MM.1S (cell line): Measurements from ENCODE around the gene LETM1.

Source experiments
- DNase-seq: peaks from one replicate; pipeline ENCODE4 v3.0.0-alpha.2; 2015
- H2AFZ ChIP-seq: fragments of 300-600 bp; sonication (generic); 2 replicates; pipeline ENCODE4 v1.6.0; 2016; ENCODE audit warnings: antibody characterized with exemption, low read length
- H3F3A ChIP-seq: fragments of 300-600 bp; sonication (generic); 2 replicates; pipeline ENCODE4 v1.6.1; 2016; ENCODE audit warnings: mild to moderate bottlenecking, antibody characterized with exemption, low read length, moderate library complexity, mixed read lengths; ENCODE audit not compliant: insufficient read depth
- H3K27ac ChIP-seq: fragments of 300-600 bp; sonication (generic); 2 replicates; pipeline ENCODE4 v1.5.1; 2016; ENCODE audit warnings: mild to moderate bottlenecking, low read length
- H3K27me3 ChIP-seq: fragments of 300-600 bp; sonication (generic); replicated peaks from 2 replicates; pipeline ENCODE4 v1.6.0; 2016; ENCODE audit warnings: low read length; ENCODE audit not compliant: insufficient read depth
- H3K36me3 ChIP-seq: fragments of 300-600 bp; sonication (generic); replicated peaks from 2 replicates; pipeline ENCODE4 v1.6.1; 2016; ENCODE audit warnings: mild to moderate bottlenecking, low read length, mixed read lengths; ENCODE audit not compliant: insufficient read depth
- H3K4me1 ChIP-seq: fragments of 300-600 bp; sonication (generic); 2 replicates; pipeline ENCODE4 v1.6.1; 2016; ENCODE audit warnings: low read length, mixed read lengths
- H3K4me2 ChIP-seq: fragments of 300-600 bp; sonication (generic); 2 replicates; pipeline ENCODE4 v1.6.0; 2016; ENCODE audit warnings: low read depth, low read length
- H3K4me3 ChIP-seq: fragments of 300-600 bp; sonication (generic); 2 replicates; pipeline ENCODE4 v1.5.1; 2016; ENCODE audit warnings: low read length, mixed read lengths
- H3K79me2 ChIP-seq: fragments of 300-600 bp; sonication (generic); 2 replicates; pipeline ENCODE4 v1.6.1; 2016; ENCODE audit warnings: mixed run types, low read length, mixed read lengths
- H3K9ac ChIP-seq: fragments of 300-600 bp; sonication (generic); 2 replicates; pipeline ENCODE4 v1.6.1; 2016; ENCODE audit warnings: low read length, mixed read lengths
- H3K9me2 ChIP-seq: fragments of 300-600 bp; sonication (generic); replicated peaks from 2 replicates; pipeline ENCODE4 v1.6.1; 2016; ENCODE audit warnings: mild to moderate bottlenecking, low read length, mixed read lengths; ENCODE audit not compliant: insufficient read depth
- H3K9me3 ChIP-seq: fragments of 300-600 bp; sonication (generic); replicated peaks from 2 replicates; pipeline ENCODE4 v1.6.1; 2016; ENCODE audit warnings: mild to moderate bottlenecking, low read length, mixed read lengths; ENCODE audit not compliant: insufficient read depth
- H4K20me1 ChIP-seq: fragments of 300-600 bp; sonication (generic); 2 replicates; pipeline ENCODE4 v1.6.1; 2016; ENCODE audit warnings: mild to moderate bottlenecking, low read length, moderate library complexity, mixed read lengths; ENCODE audit not compliant: insufficient read depth
- CTCF ChIP-seq: fragments of 300-600 bp; sonication (generic); IDR thresholded peaks from 2 replicates; pipeline ENCODE4 v1.5.1; 2016; ENCODE audit warnings: antibody characterized with exemption, low read length, mixed read lengths
- EZH2 ChIP-seq: fragments of 300-600 bp; sonication (generic); optimal IDR thresholded peaks from 2 replicates; pipeline ENCODE3; 2017; ENCODE audit warnings: low read depth, mild to moderate bottlenecking, antibody characterized with exemption, low read length, mixed read lengths
- EZH2phosphoT487 ChIP-seq: fragments of 300-600 bp; sonication (generic); IDR thresholded peaks from 2 replicates; pipeline ENCODE4 v1.6.1; 2018; ENCODE audit warnings: antibody characterized with exemption, low read length

LETM1 gene

GRCh38 chr4:1871471-1872021 is 15.6 kb upstream of the LETM1 start:
- H3K4me2 ChIP-seq, result no peak overlapping the region
- DNase-seq, result peak; percentile 18
- H3K27me3 ChIP-seq, result no peaks in the 10 kb centered on the region
- peaks cover 13% of the 10 kb centered on the region for H3K4me1 ChIP-seq
- peaks cover 30% of the 10 kb centered on the region for H4K20me1 ChIP-seq
- H3K4me3 ChIP-seq, result peak overlapping the region; percentile 93
- TF ChIP-seq CTCF, result no peak
- no peak for TF ChIP-seq EZH2phosphoT487
- no peak for TF ChIP-seq EZH2
- H3K9me2 ChIP-seq, result no peaks in the 10 kb centered on the region
- H3K9ac ChIP-seq, result peak overlapping the region; percentile 92
- peaks cover 50% of the 10 kb centered on the region for H3K79me2 ChIP-seq
- no peaks in the 10 kb centered on the region for H3K36me3 ChIP-seq
- H3K27ac ChIP-seq, result peak overlapping the region; percentile 58; the same call in 1 of the 2 replicates
- H3F3A ChIP-seq, result peaks cover 22% of the 10 kb centered on the region
- H2AFZ ChIP-seq, result no peak overlapping the region
- no peaks in the 10 kb centered on the region for H3K9me3 ChIP-seq

GRCh38 chr4:1870578-1871443 is 14.9 kb upstream of the LETM1 start, which contains the start of gene NSD2:
TSS of gene NSD2 (plus strand) at chr4:1871393. CDS start at chr4:1900655, 29,262 bp downstream.
- Histone ChIP-seq H3K79me2 (peaks cover 42% of the 10 kb centered on the region), H3K4me2 (peak within 1 kb of the TSS; percentile 90), H3K27me3 (no peaks in the 10 kb centered on the region), H4K20me1 (peaks cover 23% of the 10 kb centered on the region), H3K9ac (peak within 1 kb of the TSS; percentile 99), H3K9me2 (no peaks in the 10 kb centered on the region), H3K9me3 (no peaks in the 10 kb centered on the region), H3K27ac (peak within 1 kb of the TSS; percentile 99), H2AFZ (peak within 1 kb of the TSS; percentile 81), H3F3A (peaks cover 22% of the 10 kb centered on the region), H3K4me1 (peaks cover 13% of the 10 kb centered on the region), H3K36me3 (no peaks in the 10 kb centered on the region), H3K4me3 (peak within 1 kb of the TSS; percentile 93)
- TF ChIP-seq EZH2phosphoT487, result no peak
- TF ChIP-seq CTCF, result no peak
- TF ChIP-seq EZH2, result no peak
- peak; percentile 92 for DNase-seq

GRCh38 chr4:1870328-1870577 is 14.3 kb upstream of the LETM1 start:
- H3K4me3 ChIP-seq, result peak overlapping the region; percentile 83

More at GRCh38 chr4:1870328-1870577, 14.3 kb upstream of the LETM1 start:
- no peak for TF ChIP-seq EZH2
- TF ChIP-seq CTCF, result no peak
- no peak for TF ChIP-seq EZH2phosphoT487
- DNase-seq, result peak; percentile 89
- Histone ChIP-seq H3K4me2 (peak overlapping the region; percentile 90), H4K20me1 (peaks cover 20% of the 10 kb centered on the region), H3K36me3 (no peaks in the 10 kb centered on the region), H3K79me2 (peaks cover 37% of the 10 kb centered on the region), H3K9me2 (no peaks in the 10 kb centered on the region), H3K27ac (peak overlapping the region; percentile 99), H3K4me1 (peaks cover 13% of the 10 kb centered on the region), H3F3A (peaks cover 22% of the 10 kb centered on the region), H3K27me3 (no peaks in the 10 kb centered on the region), H3K9ac (peak overlapping the region; percentile 99), H3K9me3 (no peaks in the 10 kb centered on the region), H2AFZ (peak overlapping the region; percentile 81)
